Mononuclear cell (primary cell): Measurements from ENCODE around the gene CTNND2. TPM values are rescaled to one million over a fixed set of nuclear protein-coding genes. Genes with fewer than 3 reads are reported as not detected.

Experiments used
- H3K27me3 ChIP-seq: 2 replicates; pipeline ENCODE4 v1.6.0; 2011; ENCODE audit warnings: low read length, control low read depth; ENCODE audit not compliant: insufficient read depth
- H3K4me1 ChIP-seq: 2 replicates; pipeline ENCODE4 v1.5.1; 2011; ENCODE audit warnings: mild to moderate bottlenecking, low read length, control low read depth; ENCODE audit not compliant: insufficient read depth
- H3K4me3 ChIP-seq: 2 replicates; pipeline ENCODE4 v1.5.1; 2011; ENCODE audit warnings: mild to moderate bottlenecking, low read length, moderate library complexity
- H3K9me3 ChIP-seq: 2 replicates; pipeline ENCODE4 v1.5.1; 2011; ENCODE audit warnings: low read depth, mild to moderate bottlenecking, control low read depth, low read length
- total RNA-seq: library from RNA; depleted of rRNA; stranded (reverse); fragments of >200 nt; gene quantifications from one replicate; pipeline ENCODE4 v1.2.3, GENCODE V29; 2012

Gene CTNND2
- total RNA-seq, 1 donor = not detected

DNA sequence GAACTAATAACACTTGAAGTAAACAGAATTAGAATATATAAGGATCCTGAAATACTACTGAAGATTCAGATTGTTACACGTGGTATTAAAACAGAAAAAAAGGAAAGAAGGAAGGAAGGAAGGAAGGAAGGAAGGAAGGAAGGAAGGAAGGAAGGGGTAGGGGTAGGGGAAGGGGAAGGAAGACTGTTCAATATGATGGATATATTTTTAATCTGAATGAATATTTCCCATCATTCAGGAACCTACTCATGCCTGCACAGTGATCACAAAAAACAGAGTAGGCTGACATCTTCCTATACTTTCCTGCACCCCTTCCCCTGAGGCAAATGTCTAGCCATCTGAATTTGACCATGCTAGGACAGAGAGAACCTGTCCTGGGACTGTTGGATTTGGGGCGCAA, 133.9 kb downstream of the CTNND2 start:
- Histone ChIP-seq H3K4me3 (no peak overlapping the region), H3K27me3 (no peaks in the 10 kb centered on the region), H3K9me3 (no peaks in the 10 kb centered on the region), H3K4me1 (no peaks in the 10 kb centered on the region)

DNA sequence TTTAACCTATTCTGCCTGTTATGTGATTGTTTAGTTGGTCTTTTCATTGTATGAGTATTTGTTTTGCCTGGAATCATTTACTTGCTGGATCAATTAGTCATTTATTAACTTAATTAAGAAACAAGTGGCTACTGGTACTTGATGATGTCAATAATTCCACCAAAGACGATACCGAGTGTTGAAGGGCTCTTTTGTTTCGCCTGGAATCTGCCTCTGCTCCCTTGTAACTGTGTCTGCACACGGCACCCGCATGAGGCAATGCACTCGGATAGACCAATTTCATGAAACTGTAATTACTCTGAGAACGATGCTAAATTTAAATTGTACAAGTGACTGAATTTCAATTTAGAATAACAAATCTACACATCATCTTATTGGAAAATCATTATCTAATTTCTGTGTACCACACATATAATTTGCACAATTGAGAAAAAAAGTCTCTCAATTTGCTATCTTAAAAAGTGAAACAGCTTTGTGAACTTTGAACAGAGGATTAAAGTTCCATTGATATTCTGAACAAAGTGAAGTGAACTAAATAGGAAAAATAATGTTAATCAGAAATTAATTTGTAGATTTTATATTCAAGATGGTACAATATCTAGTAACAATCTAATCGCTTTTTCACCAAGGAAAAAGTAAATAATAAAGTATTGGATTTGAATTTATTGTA, 143.2 kb downstream of the CTNND2 start:
- Histone ChIP-seq H3K9me3 (no peaks in the 10 kb centered on the region), H3K4me3 (no peak overlapping the region), H3K27me3 (no peaks in the 10 kb centered on the region), H3K4me1 (no peaks in the 10 kb centered on the region)

DNA sequence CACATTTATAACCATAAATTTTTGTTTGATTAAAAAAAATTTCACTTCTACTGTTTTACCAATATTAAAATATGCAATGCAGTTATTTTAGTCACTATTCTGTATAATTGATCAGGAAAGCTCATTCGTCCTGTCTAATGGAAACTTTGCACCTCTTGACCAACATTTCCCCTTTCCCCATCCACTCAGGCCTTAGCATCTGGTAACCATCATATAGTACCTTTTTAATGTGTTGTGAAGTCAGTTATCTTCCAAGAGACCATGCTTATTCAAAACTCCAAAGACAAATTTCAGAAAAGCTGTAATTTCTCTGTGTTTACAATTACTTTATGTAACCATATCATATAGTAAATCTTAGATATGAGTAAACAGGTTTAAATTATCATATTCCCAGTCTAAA, 145.9 kb downstream of the CTNND2 start:
- Histone ChIP-seq H3K4me3 (no peak overlapping the region), H3K27me3 (no peaks in the 10 kb centered on the region), H3K4me1 (no peaks in the 10 kb centered on the region), H3K9me3 (no peaks in the 10 kb centered on the region)

DNA sequence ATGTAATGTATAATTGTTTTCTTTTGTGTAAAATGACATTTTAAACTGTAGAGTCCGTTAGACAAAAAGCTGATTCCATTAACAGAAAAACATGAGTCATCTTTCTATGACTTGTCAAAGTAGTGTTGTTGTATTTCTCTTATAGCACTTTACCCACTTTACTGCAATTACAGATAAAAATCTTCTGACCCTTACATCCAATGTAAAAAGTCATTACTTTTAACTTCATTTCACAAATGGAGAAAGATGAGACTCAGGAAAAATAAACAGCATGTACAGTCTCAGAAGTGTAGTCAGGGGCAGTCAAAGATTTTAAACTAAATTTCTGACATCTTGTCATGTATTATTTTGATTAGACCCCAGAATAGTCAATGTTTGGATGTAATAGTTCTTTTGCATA, 146.6 kb downstream of the CTNND2 start:
- Histone ChIP-seq H3K4me1 (no peaks in the 10 kb centered on the region), H3K9me3 (no peaks in the 10 kb centered on the region), H3K4me3 (no peak overlapping the region), H3K27me3 (no peaks in the 10 kb centered on the region)

DNA sequence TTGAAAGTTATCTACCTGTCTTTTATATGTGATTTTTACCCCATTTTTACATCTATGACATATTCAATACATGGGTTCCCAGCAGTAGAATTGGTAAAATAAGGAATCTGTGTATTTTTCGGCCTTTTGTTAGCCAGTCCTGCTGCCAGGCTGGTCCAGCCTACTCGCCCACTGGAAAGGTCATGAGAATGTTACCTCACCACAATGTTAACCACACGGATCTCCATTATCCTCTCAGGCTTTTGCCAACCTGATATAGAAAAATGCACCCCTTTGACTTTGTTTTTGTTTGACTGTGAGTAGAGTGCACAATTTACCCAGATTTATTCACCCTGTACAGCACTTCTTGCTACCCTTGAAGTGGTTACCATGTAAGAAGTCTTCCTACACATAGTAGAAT, 167.2 kb downstream of the CTNND2 start:
- Histone ChIP-seq H3K4me3 (no peak overlapping the region), H3K9me3 (no peaks in the 10 kb centered on the region), H3K4me1 (no peaks in the 10 kb centered on the region), H3K27me3 (no peaks in the 10 kb centered on the region)

DNA sequence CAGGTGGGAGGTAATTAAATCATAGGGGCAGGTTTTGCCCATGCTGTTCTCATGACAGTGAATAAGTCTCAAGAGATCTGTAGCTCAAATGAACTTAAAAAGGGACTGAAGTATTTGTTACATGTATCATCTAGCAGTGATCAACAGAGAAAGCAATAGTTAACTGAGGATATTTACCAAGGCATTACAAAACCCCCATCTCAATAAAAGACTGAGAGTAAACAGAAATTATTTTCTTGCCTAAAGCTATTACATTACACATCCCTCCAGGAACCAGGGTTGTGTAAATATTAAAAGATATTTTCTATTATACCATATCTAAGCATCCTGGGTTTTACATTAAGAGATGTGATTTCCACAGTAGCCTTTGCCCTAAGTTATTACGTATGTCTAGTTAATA, 169.9 kb downstream of the CTNND2 start:
- no peaks in the 10 kb centered on the region for H3K9me3 ChIP-seq
- no peaks in the 10 kb centered on the region for H3K27me3 ChIP-seq
- H3K4me3 ChIP-seq = no peak overlapping the region
- H3K4me1 ChIP-seq = no peaks in the 10 kb centered on the region

DNA sequence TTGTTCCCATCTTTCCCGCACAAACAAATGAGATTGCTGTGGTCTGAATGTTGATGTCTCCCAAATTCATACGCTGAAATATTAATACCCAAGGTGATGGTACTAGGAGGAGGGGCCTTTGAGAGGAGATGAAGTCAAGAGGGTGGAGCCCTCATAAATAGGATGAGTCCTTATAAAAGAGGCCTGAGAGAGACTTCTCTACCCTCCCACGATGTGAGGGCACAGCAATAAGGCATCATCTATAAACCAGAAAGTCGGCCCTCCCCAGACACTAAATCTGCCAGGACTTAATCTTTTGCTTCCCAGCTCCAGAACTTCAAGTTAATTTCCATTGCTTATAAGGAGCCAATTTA, 170.4 kb downstream of the CTNND2 start:
- Histone ChIP-seq H3K27me3 (no peaks in the 10 kb centered on the region), H3K4me1 (no peaks in the 10 kb centered on the region), H3K4me3 (no peak overlapping the region), H3K9me3 (no peaks in the 10 kb centered on the region)

DNA sequence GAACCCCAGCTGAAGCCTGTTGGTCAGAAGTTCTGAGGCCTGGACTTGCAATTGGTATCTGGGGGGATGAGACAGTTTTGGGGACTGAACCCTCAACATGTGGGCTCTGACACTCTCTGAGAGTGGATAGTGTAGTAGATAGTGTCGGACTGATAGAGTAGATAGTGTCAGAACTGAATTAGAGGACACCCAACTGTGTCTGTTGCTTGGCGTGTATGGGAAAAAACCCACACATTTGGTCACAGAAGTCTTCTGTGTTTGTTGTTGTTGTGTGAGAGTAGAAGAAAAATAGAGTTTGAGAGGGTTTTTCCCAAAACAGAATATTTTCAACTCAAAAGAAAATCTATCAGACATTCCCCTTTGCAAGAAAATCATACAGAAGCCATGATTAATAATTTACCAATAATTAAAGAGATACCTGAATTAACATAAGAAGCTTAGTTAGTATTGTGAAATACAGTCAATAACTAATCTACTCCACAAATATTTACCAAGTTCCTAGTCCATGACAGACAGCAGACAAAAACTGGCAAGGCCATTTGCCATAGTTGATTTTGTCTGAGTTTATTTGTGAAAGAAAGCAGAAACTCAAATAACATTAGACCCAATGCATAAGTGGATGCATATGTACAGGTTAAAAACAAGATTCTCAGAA, 170.9 kb downstream of the CTNND2 start:
- no peaks in the 10 kb centered on the region for H3K4me1 ChIP-seq
- no peaks in the 10 kb centered on the region for H3K9me3 ChIP-seq
- H3K4me3 ChIP-seq = no peak overlapping the region
- H3K27me3 ChIP-seq = no peaks in the 10 kb centered on the region

DNA sequence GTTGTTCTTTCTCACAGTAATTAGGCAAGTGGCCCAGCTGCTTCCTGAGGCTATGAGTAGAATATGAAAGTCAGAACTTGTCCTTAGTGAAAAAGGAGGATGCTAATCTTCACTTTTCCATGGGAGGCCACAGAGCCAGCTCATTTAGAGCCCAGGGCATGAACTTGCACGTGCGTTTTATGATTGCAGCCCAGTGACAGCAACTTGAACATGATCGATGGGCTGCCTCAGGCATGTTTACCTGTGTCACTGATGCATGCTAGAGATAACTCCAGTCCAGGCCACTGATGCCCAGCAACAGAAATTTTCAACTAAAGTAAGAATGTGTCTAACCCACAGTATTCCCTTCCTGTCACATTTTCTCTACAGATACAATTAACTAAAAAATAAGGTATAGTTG, 179.3 kb downstream of the CTNND2 start:
- H3K4me1 ChIP-seq = no peaks in the 10 kb centered on the region
- H3K27me3 ChIP-seq = no peaks in the 10 kb centered on the region
- H3K4me3 ChIP-seq = no peak overlapping the region
- no peaks in the 10 kb centered on the region for H3K9me3 ChIP-seq

DNA sequence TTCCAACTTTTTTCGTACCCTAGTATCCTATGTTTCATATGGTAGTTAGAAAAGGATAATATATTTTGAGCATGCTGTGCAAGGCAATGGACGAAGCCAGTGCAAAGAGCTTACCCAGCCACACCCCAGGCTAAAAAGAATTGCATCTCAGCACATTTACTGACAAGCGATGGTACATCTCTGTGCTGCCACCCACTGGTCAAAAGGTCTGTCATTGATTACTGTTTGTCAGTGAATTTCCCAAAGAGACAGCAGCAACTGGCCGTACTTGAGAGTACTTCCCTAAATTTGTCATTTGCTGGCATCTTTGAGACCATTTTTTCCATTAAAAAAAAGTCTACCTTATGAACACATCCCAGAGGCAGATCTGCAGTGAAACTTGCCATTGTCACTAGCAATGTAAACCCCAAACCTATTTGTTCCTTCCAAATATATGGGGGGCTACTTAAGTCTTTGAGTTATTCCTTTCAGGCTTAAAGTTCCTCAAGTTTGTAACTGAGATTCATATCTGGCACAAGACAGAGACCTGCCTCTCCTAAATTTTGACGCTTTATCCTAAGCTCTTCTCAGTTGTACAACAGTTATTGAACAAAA, 184.3 kb downstream of the CTNND2 start:
- Histone ChIP-seq H3K9me3 (no peaks in the 10 kb centered on the region), H3K4me1 (no peaks in the 10 kb centered on the region), H3K4me3 (no peak overlapping the region), H3K27me3 (no peaks in the 10 kb centered on the region)

DNA sequence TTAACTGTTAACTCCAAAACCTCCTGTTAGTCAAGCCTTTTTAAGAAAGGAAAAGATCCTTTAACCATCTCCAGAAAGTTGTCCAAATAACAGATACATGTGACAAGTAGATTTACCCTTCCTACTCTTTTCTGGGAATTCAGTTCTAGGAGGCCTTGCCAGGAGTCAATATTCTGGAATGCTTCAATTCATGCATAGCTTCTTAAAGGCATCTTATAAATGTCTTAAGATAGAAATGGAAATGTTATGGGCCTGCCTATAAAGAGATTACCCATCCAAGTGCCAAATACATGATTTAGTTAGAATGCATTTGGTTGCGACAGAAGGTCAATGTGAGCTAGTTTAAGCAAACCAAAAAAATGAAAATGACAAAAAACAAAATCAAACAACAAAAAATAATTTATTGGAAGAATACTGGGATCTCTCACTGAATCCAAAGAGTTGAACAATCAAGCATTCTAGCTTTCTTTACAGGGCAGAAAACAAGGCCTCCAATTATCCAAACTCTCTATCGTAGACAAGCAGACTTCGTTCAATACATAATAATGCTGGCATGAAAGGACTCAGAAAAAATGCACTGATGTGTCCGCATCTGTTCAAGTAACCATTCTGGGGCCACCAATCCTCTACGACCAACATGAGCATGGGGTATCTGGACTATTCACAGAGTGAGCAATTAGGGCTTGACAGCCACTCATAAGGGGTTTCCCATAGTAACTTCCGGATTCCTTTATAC, 188.6 kb downstream of the CTNND2 start:
- Histone ChIP-seq H3K4me3 (no peak overlapping the region), H3K9me3 (no peaks in the 10 kb centered on the region), H3K27me3 (no peaks in the 10 kb centered on the region), H3K4me1 (no peaks in the 10 kb centered on the region)

DNA sequence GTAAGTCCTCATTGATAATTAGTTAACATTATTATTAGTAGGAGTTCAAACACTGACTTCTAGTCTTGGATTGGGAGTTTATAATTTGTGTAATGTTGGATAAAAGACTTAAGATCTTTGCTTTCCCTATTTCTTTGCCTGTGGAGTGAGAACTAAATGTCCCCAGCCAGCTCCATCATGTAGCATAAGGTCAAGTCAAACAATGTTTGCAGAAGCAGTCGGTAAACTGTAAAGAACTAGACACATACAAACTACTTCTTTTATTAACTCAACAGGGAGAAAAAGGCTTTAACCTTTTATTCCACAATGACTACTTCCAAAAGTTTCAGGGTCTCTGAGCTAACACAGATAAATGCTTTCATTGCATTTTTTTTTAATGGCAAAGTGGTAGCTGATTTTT, 192.3 kb downstream of the CTNND2 start:
- no peaks in the 10 kb centered on the region for H3K27me3 ChIP-seq
- no peak overlapping the region for H3K4me3 ChIP-seq
- H3K4me1 ChIP-seq = no peaks in the 10 kb centered on the region
- no peaks in the 10 kb centered on the region for H3K9me3 ChIP-seq

DNA sequence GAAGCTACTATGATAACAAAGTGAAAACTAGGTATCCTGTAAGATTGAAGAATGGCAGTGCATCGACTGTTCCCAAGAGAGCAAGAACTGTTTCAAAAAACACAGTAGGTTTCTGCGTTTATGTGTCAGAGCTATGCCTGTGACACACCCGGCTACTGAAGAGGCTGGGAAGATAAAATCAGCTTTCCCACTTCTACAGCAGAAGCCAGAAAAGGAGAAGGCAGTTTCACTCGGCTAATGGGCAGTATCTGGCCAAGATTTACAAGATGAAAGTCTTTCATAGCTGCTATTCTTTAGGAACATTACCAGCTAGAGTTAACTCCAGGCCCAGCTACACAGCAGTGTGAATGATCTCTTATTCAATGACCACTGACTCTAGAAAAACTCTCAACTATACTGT, 195.2 kb downstream of the CTNND2 start:
- Histone ChIP-seq H3K9me3 (no peaks in the 10 kb centered on the region), H3K27me3 (no peaks in the 10 kb centered on the region), H3K4me3 (no peak overlapping the region), H3K4me1 (no peaks in the 10 kb centered on the region)

DNA sequence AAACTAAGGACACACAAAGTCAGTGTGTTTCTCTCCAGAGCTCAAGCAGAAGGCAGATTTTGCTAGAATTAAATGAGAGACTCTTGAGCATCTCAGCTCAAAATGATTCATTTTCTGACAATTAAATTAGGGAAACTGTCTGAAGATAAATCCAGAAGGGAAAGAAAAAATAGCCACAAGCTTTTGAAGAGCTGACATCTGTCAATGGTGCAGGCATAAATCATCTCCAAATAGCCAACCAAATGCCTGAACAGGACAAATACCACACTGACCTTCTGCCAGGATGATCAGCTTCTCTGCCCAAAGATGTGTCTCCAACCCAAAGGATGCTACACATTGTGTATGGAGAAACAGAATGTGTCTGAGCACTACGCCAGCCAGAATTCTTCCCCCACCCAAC, 199.3 kb downstream of the CTNND2 start:
- no peak overlapping the region for H3K4me3 ChIP-seq
- H3K9me3 ChIP-seq = no peaks in the 10 kb centered on the region
- no peaks in the 10 kb centered on the region for H3K27me3 ChIP-seq

DNA sequence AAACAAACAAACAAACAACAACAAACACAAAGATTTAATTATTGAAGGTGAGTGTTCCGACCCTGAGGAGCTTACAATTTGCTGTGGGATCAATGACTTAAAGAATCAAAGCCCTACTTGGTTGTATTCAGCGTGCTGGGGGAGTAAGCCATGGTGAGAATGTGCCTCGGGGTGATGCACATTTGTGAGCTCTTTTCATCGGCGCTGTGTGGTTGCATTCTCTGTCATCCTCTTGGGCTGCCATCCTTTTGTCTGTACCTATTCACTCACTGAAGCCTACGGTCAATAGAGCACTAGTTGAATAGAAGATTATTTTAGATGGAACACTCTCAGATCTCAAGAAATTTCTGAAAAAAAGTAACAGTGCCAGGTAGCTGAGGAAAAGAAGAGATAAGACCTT, 203.9 kb downstream of the CTNND2 start:
- no peaks in the 10 kb centered on the region for H3K27me3 ChIP-seq
- H3K4me1 ChIP-seq = no peaks in the 10 kb centered on the region
- H3K9me3 ChIP-seq = no peaks in the 10 kb centered on the region
- no peak overlapping the region for H3K4me3 ChIP-seq

More for the DNA sequence above, 199.3 kb downstream of the CTNND2 start:
- no peaks in the 10 kb centered on the region for H3K4me1 ChIP-seq
